HepG2 (cell line): Measurements from ENCODE around the gene PLPPR4. TPM values are rescaled to one million over a fixed set of nuclear protein-coding genes. Genes with fewer than 3 reads are reported as not detected.

Source experiments
- ARNTL ChIP-seq: sonication (generic); formaldehyde crosslinking; IDR thresholded peaks from 2 replicates; pipeline ENCODE4 v1.4.0; 2020; ENCODE audit warnings: mild to moderate bottlenecking, missing genetic modification reagents
- ATF5 ChIP-seq: sonication (generic); formaldehyde crosslinking; IDR thresholded peaks from 2 replicates; pipeline ENCODE4 v1.4.0; 2020; ENCODE audit warnings: mild to moderate bottlenecking, low read depth, missing genetic modification reagents
- BCL6 ChIP-seq: IDR thresholded peaks from 2 replicates; pipeline ENCODE4 v1.6.1; 2016; ENCODE audit warnings: missing genetic modification reagents, missing compliant biosample characterization
- FOXC1 ChIP-seq: sonication (generic); formaldehyde crosslinking; IDR thresholded peaks from 2 replicates; pipeline ENCODE4 v1.8.0; 2022; ENCODE audit warnings: mild to moderate bottlenecking, missing genetic modification reagents, borderline replicate concordance
- HDAC1 ChIP-seq: sonication (generic); formaldehyde crosslinking; IDR thresholded peaks from 2 replicates; pipeline ENCODE4 v1.5.1; 2020; ENCODE audit warnings: mild to moderate bottlenecking, missing genetic modification reagents
- KAT2B ChIP-seq: fragments of 150-350 bp; IDR thresholded peaks from 2 replicates; pipeline ENCODE4 v1.6.1; 2014; ENCODE audit warnings: low read depth, low read length, borderline replicate concordance
- MBNL3 ChIP-seq: fragments of 250-450 bp; sonication (Bioruptor Pico); conservative IDR thresholded peaks from 2 replicates; pipeline ENCODE4 v1.8.0; 2022; ENCODE audit warnings: mild to moderate bottlenecking, inconsistent platforms
- MED8 ChIP-seq: sonication (generic); formaldehyde crosslinking; IDR thresholded peaks from 2 replicates; pipeline ENCODE4 v1.8.1; 2023; ENCODE audit warnings: mild to moderate bottlenecking, missing genetic modification reagents; ENCODE audit not compliant: insufficient replicate concordance
- NR0B2 ChIP-seq: sonication (generic); formaldehyde crosslinking; IDR thresholded peaks from 2 replicates; pipeline ENCODE4 v1.4.0; 2020; ENCODE audit warnings: mild to moderate bottlenecking, missing genetic modification reagents
- SALL2 ChIP-seq: sonication (generic); formaldehyde crosslinking; IDR thresholded peaks from 2 replicates; pipeline ENCODE4 v1.8.1; 2023; ENCODE audit warnings: mild to moderate bottlenecking, missing genetic modification reagents, inconsistent platforms
- SOX6 ChIP-seq, 2 experiments: fragments of 450-650 bp in 1 of 2; sonication (generic) in 1 of 2; formaldehyde crosslinking in 1 of 2; IDR thresholded peaks; 2 replicates each; pipeline versions ENCODE4 v1.4.0 to v1.6.1; 2017 to 2020; ENCODE audit warnings: antibody characterized with exemption in 1 of 2, mild to moderate bottlenecking in 1 of 2, missing genetic modification reagents in 1 of 2
- TAF15 ChIP-seq: fragments of 200-400 bp; formaldehyde crosslinking; IDR thresholded peaks from one replicate; pipeline ENCODE4 v1.6.1; 2018; ENCODE audit warnings: mild to moderate bottlenecking, low read depth, low read length; ENCODE audit not compliant: poor library complexity, severe bottlenecking
- ZHX1 ChIP-seq: sonication (generic); formaldehyde crosslinking; IDR thresholded peaks from 2 replicates; pipeline ENCODE4 v1.8.1; 2022; ENCODE audit warnings: low read depth, mild to moderate bottlenecking, missing genetic modification reagents
- ZIK1 ChIP-seq: sonication (generic); formaldehyde crosslinking; IDR thresholded peaks from 2 replicates; pipeline ENCODE4 v1.5.0; 2020; ENCODE audit warnings: mild to moderate bottlenecking, low read depth, missing genetic modification reagents, borderline replicate concordance
- ZMYM2 ChIP-seq: sonication (generic); formaldehyde crosslinking; IDR thresholded peaks from 2 replicates; pipeline ENCODE4 v1.8.0; 2022; ENCODE audit warnings: mild to moderate bottlenecking, missing genetic modification reagents
- ZNF432 ChIP-seq: sonication (generic); formaldehyde crosslinking; IDR thresholded peaks from 2 replicates; pipeline ENCODE4 v1.5.0; 2020; ENCODE audit warnings: missing genetic modification reagents, mild to moderate bottlenecking, borderline replicate concordance
- ZNF510 ChIP-seq: sonication (generic); formaldehyde crosslinking; IDR thresholded peaks from 2 replicates; pipeline ENCODE4 v1.4.0; 2020; ENCODE audit warnings: low read depth, mild to moderate bottlenecking, missing genetic modification reagents
- ZNF572 ChIP-seq: sonication (generic); formaldehyde crosslinking; IDR thresholded peaks from 2 replicates; pipeline ENCODE4 v1.5.1; 2020; ENCODE audit warnings: mild to moderate bottlenecking, missing genetic modification reagents
- ZNF710 ChIP-seq: sonication (generic); formaldehyde crosslinking; IDR thresholded peaks from 2 replicates; pipeline ENCODE4 v1.5.0; 2020; ENCODE audit warnings: mild to moderate bottlenecking, missing genetic modification reagents, borderline replicate concordance
- polyA plus RNA-seq, 8 experiments: library from polyadenylated mRNA; depleted of rRNA in 3 of 8; stranded (reverse) in 7 of 8; unstranded in 1 of 8; fragments of >200 nt; fragmentation: Illumina TruSeq in 4 of 8; extraction: Trizol in 4 of 8; gene quantifications; 2 replicates each; pipeline versions ENCODE4 v1.2.1 to v1.2.3, GENCODE V29; 2011 to 2016; ENCODE audit warnings: low read depth in 4 of 8, missing spikeins in 1 of 8, mixed read lengths in 1 of 8; ENCODE audit not compliant: insufficient read depth in 1 of 8
- total RNA-seq, 5 experiments: library from RNA; depleted of rRNA; stranded (reverse); fragments of >200 nt; fragmentation: Illumina TruSeq; extraction: Trizol; gene quantifications; 2 replicates each; pipeline ENCODE4 v1.2.3, GENCODE V29; 2016; ENCODE audit warnings: low read depth in 1 of 5
- TF ChIP-seq, protein P1 (sequence below): sonication (generic); formaldehyde crosslinking; IDR thresholded peaks from 2 replicates; pipeline ENCODE4 v1.8.1; 2023; ENCODE audit warnings: missing genetic modification reagents, inconsistent platforms, borderline replicate concordance
- TF ChIP-seq, protein P2 (sequence below): sonication (generic); formaldehyde crosslinking; IDR thresholded peaks from 2 replicates; pipeline ENCODE4 v1.4.0; 2020; ENCODE audit warnings: missing genetic modification reagents, low read depth, mild to moderate bottlenecking, borderline replicate concordance

PLPPR4 gene
- total and polyA plus RNA-seq, 2 of the 13 experiments (the other 11 are each of a cell fraction or from before 2014, with no cell fraction given) = not detected

- TF ChIP-seq ZHX1 (CRISPR knock-in tag) = no peak
- TF ChIP-seq, protein P1, sequence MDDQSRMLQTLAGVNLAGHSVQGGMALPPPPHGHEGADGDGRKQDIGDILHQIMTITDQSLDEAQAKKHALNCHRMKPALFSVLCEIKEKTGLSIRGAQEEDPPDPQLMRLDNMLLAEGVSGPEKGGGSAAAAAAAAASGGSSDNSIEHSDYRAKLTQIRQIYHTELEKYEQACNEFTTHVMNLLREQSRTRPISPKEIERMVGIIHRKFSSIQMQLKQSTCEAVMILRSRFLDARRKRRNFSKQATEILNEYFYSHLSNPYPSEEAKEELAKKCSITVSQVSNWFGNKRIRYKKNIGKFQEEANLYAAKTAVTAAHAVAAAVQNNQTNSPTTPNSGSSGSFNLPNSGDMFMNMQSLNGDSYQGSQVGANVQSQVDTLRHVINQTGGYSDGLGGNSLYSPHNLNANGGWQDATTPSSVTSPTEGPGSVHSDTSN (CRISPR knock-in tag) = no peak
- TF ChIP-seq ZNF510 (CRISPR knock-in tag) = no peak
- TF ChIP-seq ZNF572 (CRISPR knock-in tag) = no peak
- TF ChIP-seq FOXC1 = no peak
- TF ChIP-seq ZMYM2 (CRISPR knock-in tag) = no peak
- no peak for TF ChIP-seq KAT2B
- no peak for TF ChIP-seq ZNF432
- no peak for TF ChIP-seq ARNTL (CRISPR knock-in tag)
- no peak for TF ChIP-seq SOX6 (IDR thresholded peaks at IDR 0.05)
- peak; percentile 90 for TF ChIP-seq SOX6 (CRISPR knock-in tag; IDR thresholded peaks at IDR 0.05)
- no peak for TF ChIP-seq ATF5 (CRISPR knock-in tag)
- TF ChIP-seq SALL2 = no peak
- no peak for TF ChIP-seq ZIK1 (CRISPR knock-in tag)
- TF ChIP-seq HDAC1 (CRISPR knock-in tag) = no peak
- no peak for TF ChIP-seq MED8 (CRISPR knock-in tag)
- no peak for TF ChIP-seq MBNL3
- TF ChIP-seq, protein P2, sequence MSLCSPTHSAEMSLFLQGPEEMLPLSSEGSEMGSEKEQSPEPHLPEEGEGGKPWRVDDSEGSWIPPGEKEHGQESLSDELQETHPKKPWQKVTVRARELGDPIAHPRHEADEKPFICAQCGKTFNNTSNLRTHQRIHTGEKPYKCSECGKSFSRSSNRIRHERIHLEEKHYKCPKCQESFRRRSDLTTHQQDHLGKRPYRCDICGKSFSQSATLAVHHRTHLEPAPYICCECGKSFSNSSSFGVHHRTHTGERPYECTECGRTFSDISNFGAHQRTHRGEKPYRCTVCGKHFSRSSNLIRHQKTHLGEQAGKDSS (CRISPR knock-in tag) = no peak
- no peak for TF ChIP-seq ZNF710 (CRISPR knock-in tag)
- no peak for TF ChIP-seq TAF15
- TF ChIP-seq BCL6 (CRISPR knock-in tag) = peak; percentile 70
- no peak for TF ChIP-seq NR0B2
Observed at GRCh38 chr1:99277066-99277465, 12.8 kb downstream of the PLPPR4 start (continued).
